GM12892 (cell line): Measurements from ENCODE around the gene PEX14.

Experiments
- POLR2A ChIP-seq: IDR thresholded peaks from 2 replicates; pipeline ENCODE4 v1.6.1; 2011; ENCODE audit warnings: low read depth, low read length, control low read depth
- POLR2AphosphoS5 ChIP-seq: IDR thresholded peaks from 2 replicates; pipeline ENCODE4 v1.6.1; 2011; ENCODE audit warnings: low read depth, low read length, control low read depth
- TAF1 ChIP-seq: IDR thresholded peaks from 2 replicates; pipeline ENCODE4 v1.6.1; 2011; ENCODE audit warnings: low read depth, mild to moderate bottlenecking, control low read depth, low read length, borderline replicate concordance

GRCh38 chr1:10608690-10609089, 133.9 kb downstream of the PEX14 start:
- TF ChIP-seq POLR2AphosphoS5, result no peak
- no peak for TF ChIP-seq TAF1
- TF ChIP-seq POLR2A, result no peak
